ENCODE data around the gene MTMR2. TPM values are rescaled to one million over a fixed set of nuclear protein-coding genes. Genes with fewer than 3 reads are reported as not detected.

MTMR2 gene
- total and polyA plus RNA-seq, 4 donors: 24.8 to 40.6 (median 32.3) TPM

GRCh38 chr11:95915051-95915450 lies 8.9 kb downstream of the MTMR2 start:
- no peaks in the 10 kb centered on the region for H3K9me3 ChIP-seq (ENCODE audit: control insufficient read depth, low read length)
- H3K27me3 ChIP-seq (ENCODE audit: control insufficient read depth in 1 of 2, insufficient read depth in 2 of 2, low read length in 1 of 2): no peaks in the 10 kb centered on the region
- peaks cover 2 to 14% of the 10 kb centered on the region in 2 donors for H3K4me1 ChIP-seq (ENCODE audit: control insufficient read depth in 1 of 2, insufficient read depth in 2 of 2, low read length in 2 of 2)
- peak overlapping the region in 1 of 2 donors; percentile 17 for H3K27ac ChIP-seq (ENCODE audit: low read depth in 1 of 2, low read length in 2 of 2)
- intact Hi-C loops (cut with DNase I): no loop called here
- H3K36me3 ChIP-seq (ENCODE audit: control insufficient read depth in 1 of 2, insufficient read depth in 2 of 2, low read length in 1 of 2): no peaks in the 10 kb centered on the region
- WGBS, 2 donors: 7 to 15% methylated on average over 2 of the region's 2 CpGs
- H3K4me3 ChIP-seq (ENCODE audit: low read length in 2 of 2): no peak overlapping the region
- ATAC-seq (ENCODE audit: low FRiP score) (no peak), DNase-seq (no peak)

GRCh38 chr11:95913830-95914615 lies 9.9 kb downstream of the MTMR2 start:
- peak overlapping the region in 1 of 2 donors; percentile 82 for H3K27ac ChIP-seq (ENCODE audit: low read depth in 1 of 2, low read length in 2 of 2)
- intact Hi-C loops (cut with DNase I): no loop called here
- 90 to 92% methylated on average over 1 of the region's 1 CpG for WGBS, 2 donors

GRCh38 chr11:95912902-95913560 lies 10.9 kb downstream of the MTMR2 start:
- no peaks in the 10 kb centered on the region for H3K36me3 ChIP-seq (ENCODE audit: control insufficient read depth in 1 of 2, insufficient read depth in 2 of 2, low read length in 1 of 2)
- H3K4me1 ChIP-seq (ENCODE audit: control insufficient read depth in 1 of 2, insufficient read depth in 2 of 2, low read length in 2 of 2): peaks cover 2 to 9% of the 10 kb centered on the region in 2 donors
- H3K9me3 ChIP-seq (ENCODE audit: control insufficient read depth, low read length): no peaks in the 10 kb centered on the region
- intact Hi-C loops (cut with DNase I): no loop called here
- no peaks in the 10 kb centered on the region for H3K27me3 ChIP-seq (ENCODE audit: control insufficient read depth in 1 of 2, insufficient read depth in 2 of 2, low read length in 1 of 2)
- H3K27ac ChIP-seq (ENCODE audit: low read depth in 1 of 2, low read length in 2 of 2): peak overlapping the region in 1 of 2 donors; percentile 14
- no peak for DNase-seq
- no peak for ATAC-seq (ENCODE audit: low FRiP score)
- WGBS, 2 donors: 88 to 93% methylated on average over 4 of the region's 4 CpGs
- no peak overlapping the region for H3K4me3 ChIP-seq (ENCODE audit: low read length in 2 of 2)

More at GRCh38 chr11:95913830-95914615, 9.9 kb downstream of the MTMR2 start:
- Histone ChIP-seq H3K4me1 (ENCODE audit: control insufficient read depth in 1 of 2, insufficient read depth in 2 of 2, low read length in 2 of 2) (peaks cover 2 to 14% of the 10 kb centered on the region in 2 donors), H3K27me3 (ENCODE audit: control insufficient read depth in 1 of 2, insufficient read depth in 2 of 2, low read length in 1 of 2) (no peaks in the 10 kb centered on the region), H3K9me3 (ENCODE audit: control insufficient read depth, low read length) (no peaks in the 10 kb centered on the region), H3K4me3 (ENCODE audit: low read length in 2 of 2) (no peak overlapping the region), H3K36me3 (ENCODE audit: control insufficient read depth in 1 of 2, insufficient read depth in 2 of 2, low read length in 1 of 2) (no peaks in the 10 kb centered on the region)
- ATAC-seq (ENCODE audit: low FRiP score): no peak
- no peak for DNase-seq

GRCh38 chr11:95911369-95911759 lies 12.5 kb downstream of the MTMR2 start:
- 70 to 76% methylated on average over 3 of the region's 3 CpGs for WGBS, 2 donors
- Histone ChIP-seq H3K27ac (ENCODE audit: low read depth in 1 of 2, low read length in 2 of 2) (no peak overlapping the region), H3K9me3 (ENCODE audit: control insufficient read depth, low read length) (no peaks in the 10 kb centered on the region), H3K36me3 (ENCODE audit: control insufficient read depth in 1 of 2, insufficient read depth in 2 of 2, low read length in 1 of 2) (no peaks in the 10 kb centered on the region), H3K4me1 (ENCODE audit: control insufficient read depth in 1 of 2, insufficient read depth in 2 of 2, low read length in 2 of 2) (peaks cover 2 to 11% of the 10 kb centered on the region in 2 donors), H3K27me3 (ENCODE audit: control insufficient read depth in 1 of 2, insufficient read depth in 2 of 2, low read length in 1 of 2) (no peaks in the 10 kb centered on the region), H3K4me3 (ENCODE audit: low read length in 2 of 2) (no peak overlapping the region)
- DNase-seq (no peak), ATAC-seq (ENCODE audit: low FRiP score) (no peak)
- intact Hi-C loops (cut with DNase I): no loop called here

- Histone ChIP-seq H3K4me3 (ENCODE audit: low read length in 2 of 2) (no peak overlapping the region), H3K9me3 (ENCODE audit: control insufficient read depth, low read length) (no peaks in the 10 kb centered on the region)
Measured at GRCh38 chr11:95910638-95911368, 13.1 kb downstream of the MTMR2 start.

GRCh38 chr11:95908826-95909225 lies 15.1 kb downstream of the MTMR2 start:
- Histone ChIP-seq H3K4me1 (ENCODE audit: control insufficient read depth in 1 of 2, insufficient read depth in 2 of 2, low read length in 2 of 2) (peaks cover 0 to 5% of the 10 kb centered on the region in 2 donors), H3K27ac (ENCODE audit: low read depth in 1 of 2, low read length in 2 of 2) (no peak overlapping the region), H3K27me3 (ENCODE audit: control insufficient read depth in 1 of 2, insufficient read depth in 2 of 2, low read length in 1 of 2) (no peaks in the 10 kb centered on the region), H3K9me3 (ENCODE audit: control insufficient read depth, low read length) (no peaks in the 10 kb centered on the region), H3K36me3 (ENCODE audit: control insufficient read depth in 1 of 2, insufficient read depth in 2 of 2, low read length in 1 of 2) (no peaks in the 10 kb centered on the region), H3K4me3 (ENCODE audit: low read length in 2 of 2) (no peak overlapping the region)
- DNase-seq: no peak
- intact Hi-C loops (cut with DNase I): no loop called here
- ATAC-seq (ENCODE audit: low FRiP score): no peak

More at GRCh38 chr11:95910638-95911368, 13.1 kb downstream of the MTMR2 start:
- H3K27ac ChIP-seq (ENCODE audit: low read depth in 1 of 2, low read length in 2 of 2): no peak overlapping the region
- WGBS, 2 donors: 91 to 92% methylated on average over 4 of the region's 4 CpGs
- no peak for DNase-seq
- ATAC-seq (ENCODE audit: low FRiP score): no peak
- H3K4me1 ChIP-seq (ENCODE audit: control insufficient read depth in 1 of 2, insufficient read depth in 2 of 2, low read length in 2 of 2): peaks cover 2 to 7% of the 10 kb centered on the region in 2 donors
- no peaks in the 10 kb centered on the region for H3K36me3 ChIP-seq (ENCODE audit: control insufficient read depth in 1 of 2, insufficient read depth in 2 of 2, low read length in 1 of 2)
- no peaks in the 10 kb centered on the region for H3K27me3 ChIP-seq (ENCODE audit: control insufficient read depth in 1 of 2, insufficient read depth in 2 of 2, low read length in 1 of 2)
- intact Hi-C loops (cut with DNase I): no loop called here

GRCh38 chr11:95907476-95907875 lies 16.4 kb downstream of the MTMR2 start:
- H3K27ac ChIP-seq (ENCODE audit: low read depth in 1 of 2, low read length in 2 of 2): no peak overlapping the region
- H3K4me3 ChIP-seq (ENCODE audit: low read length in 2 of 2): no peak overlapping the region
- H3K4me1 ChIP-seq (ENCODE audit: control insufficient read depth in 1 of 2, insufficient read depth in 2 of 2, low read length in 2 of 2): peaks cover 2% of the 10 kb centered on the region in 2 donors
- whole genome bisulfite sequencing, 2 donors: 86 to 91% methylated on average over 5 of the region's 5 CpGs
- intact Hi-C loops (cut with DNase I): no loop called here
- no peaks in the 10 kb centered on the region for H3K27me3 ChIP-seq (ENCODE audit: control insufficient read depth in 1 of 2, insufficient read depth in 2 of 2, low read length in 1 of 2)
- H3K9me3 ChIP-seq (ENCODE audit: control insufficient read depth, low read length): no peaks in the 10 kb centered on the region
- DNase-seq (no peak), ATAC-seq (ENCODE audit: low FRiP score) (no peak)
- H3K36me3 ChIP-seq (ENCODE audit: control insufficient read depth in 1 of 2, insufficient read depth in 2 of 2, low read length in 1 of 2): no peaks in the 10 kb centered on the region

GRCh38 chr11:95904009-95904650 lies 19.8 kb downstream of the MTMR2 start:
- no peak overlapping the region for H3K4me3 ChIP-seq (ENCODE audit: low read length in 2 of 2)
- H3K9me3 ChIP-seq (ENCODE audit: control insufficient read depth, low read length): no peaks in the 10 kb centered on the region
- intact Hi-C loops (cut with DNase I): no loop called here
- no peak overlapping the region for H3K27ac ChIP-seq (ENCODE audit: low read depth in 1 of 2, low read length in 2 of 2)
- 81 to 84% methylated on average over 5 of the region's 5 CpGs for WGBS, 2 donors
- no peak for ATAC-seq (ENCODE audit: low FRiP score)
- no peaks in the 10 kb centered on the region for H3K27me3 ChIP-seq (ENCODE audit: control insufficient read depth in 1 of 2, insufficient read depth in 2 of 2, low read length in 1 of 2)
- H3K4me1 ChIP-seq (ENCODE audit: control insufficient read depth in 1 of 2, insufficient read depth in 2 of 2, low read length in 2 of 2): peaks cover 2% of the 10 kb centered on the region in 2 donors
- DNase-seq: no peak
- no peaks in the 10 kb centered on the region for H3K36me3 ChIP-seq (ENCODE audit: control insufficient read depth in 1 of 2, insufficient read depth in 2 of 2, low read length in 1 of 2)

Measured in aorta (tissue), 5 donors.